ENCODE data around the gene HTT-AS.

HTT-AS gene

DNA sequence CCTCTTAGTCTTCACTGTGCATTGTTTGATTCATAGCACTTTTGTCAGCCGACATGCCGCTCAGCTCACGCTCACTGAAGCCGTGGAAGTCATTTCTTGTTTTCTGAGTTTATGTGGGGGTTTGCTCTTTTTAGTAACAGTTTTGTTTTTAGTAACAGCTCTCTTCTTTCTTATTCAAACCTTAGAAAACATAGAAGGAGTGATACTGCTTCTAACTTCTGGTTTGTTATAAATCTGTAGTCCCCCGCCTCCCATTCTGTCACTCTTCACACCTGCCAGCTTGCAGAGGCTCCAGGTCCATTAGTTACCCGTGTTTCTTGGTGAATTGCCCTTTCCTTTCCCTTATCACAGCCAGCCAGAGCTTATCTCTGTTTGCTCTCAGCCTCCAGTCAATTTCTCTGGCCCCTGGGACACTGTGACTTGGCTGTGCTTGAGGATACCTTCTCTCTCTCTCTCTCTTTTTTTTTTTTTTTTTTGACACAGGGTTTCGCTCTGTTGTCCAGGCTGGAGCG is 60.4 kb downstream of the HTT-AS start:
- TF ChIP-seq, protein P1, sequence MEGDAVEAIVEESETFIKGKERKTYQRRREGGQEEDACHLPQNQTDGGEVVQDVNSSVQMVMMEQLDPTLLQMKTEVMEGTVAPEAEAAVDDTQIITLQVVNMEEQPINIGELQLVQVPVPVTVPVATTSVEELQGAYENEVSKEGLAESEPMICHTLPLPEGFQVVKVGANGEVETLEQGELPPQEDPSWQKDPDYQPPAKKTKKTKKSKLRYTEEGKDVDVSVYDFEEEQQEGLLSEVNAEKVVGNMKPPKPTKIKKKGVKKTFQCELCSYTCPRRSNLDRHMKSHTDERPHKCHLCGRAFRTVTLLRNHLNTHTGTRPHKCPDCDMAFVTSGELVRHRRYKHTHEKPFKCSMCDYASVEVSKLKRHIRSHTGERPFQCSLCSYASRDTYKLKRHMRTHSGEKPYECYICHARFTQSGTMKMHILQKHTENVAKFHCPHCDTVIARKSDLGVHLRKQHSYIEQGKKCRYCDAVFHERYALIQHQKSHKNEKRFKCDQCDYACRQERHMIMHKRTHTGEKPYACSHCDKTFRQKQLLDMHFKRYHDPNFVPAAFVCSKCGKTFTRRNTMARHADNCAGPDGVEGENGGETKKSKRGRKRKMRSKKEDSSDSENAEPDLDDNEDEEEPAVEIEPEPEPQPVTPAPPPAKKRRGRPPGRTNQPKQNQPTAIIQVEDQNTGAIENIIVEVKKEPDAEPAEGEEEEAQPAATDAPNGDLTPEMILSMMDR (IDR thresholded peaks at IDR 0.05), result no peak
- no peak for TF ChIP-seq ZFX (IDR thresholded peaks at IDR 0.05; ENCODE audit: borderline replicate concordance)
- no peak overlapping the region for H3K27ac ChIP-seq
